HepG2 (cell line): Measurements from ENCODE around the gene SP4.

Source experiments
- ATF6 ChIP-seq: sonication (generic); formaldehyde crosslinking; conservative IDR thresholded peaks from 2 replicates; pipeline ENCODE4 v1.4.0; 2020; ENCODE audit warnings: missing genetic modification reagents
- CTCF ChIP-seq: sonication (generic); formaldehyde crosslinking; IDR thresholded peaks from 2 replicates; pipeline ENCODE4 v1.5.0; 2020; ENCODE audit warnings: mild to moderate bottlenecking, missing genetic modification reagents, moderate library complexity
- EP300 ChIP-seq, 3 experiments: sonication (generic) in 1 of 3; formaldehyde crosslinking in 1 of 3; IDR thresholded peaks; 2 replicates each; pipeline versions ENCODE4 v1.5.1 to v1.6.1; 2011 to 2020; ENCODE audit warnings: low read depth in 2 of 3, low read length in 2 of 3, borderline replicate concordance in 1 of 3, improper control_type of control experiment in 1 of 3, mild to moderate bottlenecking in 1 of 3, missing genetic modification reagents in 1 of 3, moderate library complexity in 1 of 3
- HDAC1 ChIP-seq: sonication (generic); formaldehyde crosslinking; IDR thresholded peaks from 2 replicates; pipeline ENCODE4 v1.5.1; 2020; ENCODE audit warnings: mild to moderate bottlenecking, missing genetic modification reagents
- RAD21 ChIP-seq: fragments of 450-650 bp; formaldehyde crosslinking; IDR thresholded peaks from 2 replicates; pipeline ENCODE4 v1.5.0; 2020; ENCODE audit warnings: mild to moderate bottlenecking
- SP1 ChIP-seq, 2 experiments: fragments of 450-650 bp in 1 of 2; sonication (generic) in 1 of 2; formaldehyde crosslinking in 1 of 2; IDR thresholded peaks; 2 replicates each; pipeline versions ENCODE4 v1.4.0 to v1.6.1; 2016 to 2020; ENCODE audit warnings: missing genetic modification reagents in 1 of 2
- ZBTB33 ChIP-seq: sonication (generic); formaldehyde crosslinking; IDR thresholded peaks from 2 replicates; pipeline ENCODE4 v1.4.0; 2020; ENCODE audit warnings: missing genetic modification reagents
- ZNF616 ChIP-seq: sonication (generic); formaldehyde crosslinking; IDR thresholded peaks from 2 replicates; pipeline ENCODE4 v1.5.0; 2020; ENCODE audit warnings: low read depth, mild to moderate bottlenecking, missing genetic modification reagents

GRCh38 chr7:21427182-21427870 is 557 bp upstream of the SP4 start:
- TF ChIP-seq CTCF (peak; percentile 13; the same call in 1 of the 2 replicates), ZBTB33 (CRISPR knock-in tag) (no peak), HDAC1 (peak; percentile 98), EP300 (IDR thresholded peaks at IDR 0.05; ENCODE audit: low read depth in 2 of 2, low read length in 2 of 2) (0 out of 4 replicates have a peak, but pooled peaks of 1 of the 2 experiments have one; percentile 26), EP300 (CRISPR knock-in tag; IDR thresholded peaks at IDR 0.05; ENCODE audit: borderline replicate concordance) (no peak), ATF6 (CRISPR knock-in tag) (no peak), ZNF616 (no peak), RAD21 (no peak), SP1 (IDR thresholded peaks at IDR 0.05) (no peak), SP1 (CRISPR knock-in tag; IDR thresholded peaks at IDR 0.05) (peak; percentile 87)
